ENCODE measurements around the gene SPRED3.

Gene SPRED3

DNA sequence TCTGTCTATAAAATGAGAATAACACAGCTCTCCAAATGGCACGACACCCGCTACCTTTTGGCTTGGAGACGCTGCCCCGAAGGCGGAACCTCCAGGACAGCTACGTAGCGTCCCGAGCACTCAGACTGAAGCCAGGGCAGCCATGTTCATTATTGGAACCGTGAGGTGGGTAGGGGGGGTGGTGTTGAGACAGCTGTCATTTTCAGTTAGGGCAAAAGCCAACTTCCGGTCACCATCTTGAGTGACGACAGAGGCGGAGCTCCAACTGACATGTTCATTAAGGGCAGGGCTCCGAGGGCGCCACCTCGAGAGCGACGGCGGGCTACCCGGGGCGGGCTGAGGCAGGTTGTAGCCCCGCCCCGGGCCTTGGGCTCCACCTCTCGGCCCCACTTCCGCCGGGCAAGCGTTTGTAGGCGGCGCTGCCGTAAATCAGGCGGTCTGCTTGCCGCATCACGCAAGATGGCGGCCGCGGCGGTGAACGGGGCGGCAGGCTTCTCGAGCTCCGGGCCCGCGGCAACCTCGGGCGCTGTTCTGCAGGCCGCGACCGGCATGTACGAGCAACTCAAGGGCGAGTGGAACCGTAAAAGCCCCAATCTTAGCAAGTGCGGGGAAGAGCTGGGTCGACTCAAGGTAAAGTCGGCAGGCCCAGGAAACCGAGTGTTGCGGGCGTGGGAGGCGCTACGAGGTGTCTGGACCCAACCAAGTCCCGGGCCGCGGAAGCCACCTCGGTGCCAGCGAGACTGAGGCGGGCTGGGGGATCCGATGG lies 14.0 kb upstream of the SPRED3 start, which contains the start of gene PSMD8:
TSS of gene PSMD8 (plus strand) at position 240 of the 766 bp plus-strand sequence. CDS start at position 271, 31 bp downstream.
- peak; percentile 99 for DNase-seq

DNA sequence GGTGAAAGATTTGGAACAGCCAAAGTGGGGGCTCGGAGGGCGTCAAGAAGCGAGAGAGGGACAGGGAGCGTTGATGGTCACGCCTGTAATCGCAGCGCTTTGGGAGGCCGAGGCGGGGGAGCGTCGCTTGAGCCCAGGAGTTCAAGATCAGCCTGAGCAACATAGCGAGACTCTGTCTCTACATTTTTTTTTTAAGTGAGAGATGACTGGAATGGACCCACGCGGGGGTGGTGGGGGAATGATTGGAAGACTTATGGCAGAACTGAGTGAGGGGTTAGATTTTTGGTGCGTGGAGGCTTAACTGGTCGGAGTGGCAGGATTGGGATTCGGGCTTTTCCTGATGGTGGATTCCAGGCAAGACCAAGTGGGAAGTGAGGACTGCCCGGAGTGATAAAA lies 13.4 kb upstream of the SPRED3 start:
- no peak for DNase-seq

DNA sequence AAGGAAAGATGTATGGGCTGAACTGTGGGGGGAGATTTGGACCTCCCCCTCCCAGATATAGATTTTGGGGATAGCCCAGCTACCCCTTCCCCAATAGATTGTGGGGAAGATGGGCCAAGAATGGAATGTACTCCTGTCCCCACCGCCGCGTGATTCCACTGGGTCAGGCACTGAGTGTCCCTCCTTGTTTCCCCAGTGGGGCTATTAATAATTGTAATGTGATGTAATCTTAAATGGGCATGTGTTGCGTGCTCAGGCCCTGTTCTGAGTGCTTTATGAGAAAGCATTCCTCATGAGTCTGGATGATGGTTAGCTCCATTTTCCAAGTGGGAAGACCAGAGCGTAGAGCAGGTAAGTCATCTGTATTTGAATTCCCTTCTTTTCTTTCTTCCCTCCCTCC lies 12.7 kb upstream of the SPRED3 start:
- no peak for DNase-seq

GRCh38 chr19:38376576-38376975 lies 11.9 kb upstream of the SPRED3 start:
- no peak for DNase-seq

GRCh38 chr19:38377052-38377451 lies 11.4 kb upstream of the SPRED3 start:
- no peak for DNase-seq

DNA sequence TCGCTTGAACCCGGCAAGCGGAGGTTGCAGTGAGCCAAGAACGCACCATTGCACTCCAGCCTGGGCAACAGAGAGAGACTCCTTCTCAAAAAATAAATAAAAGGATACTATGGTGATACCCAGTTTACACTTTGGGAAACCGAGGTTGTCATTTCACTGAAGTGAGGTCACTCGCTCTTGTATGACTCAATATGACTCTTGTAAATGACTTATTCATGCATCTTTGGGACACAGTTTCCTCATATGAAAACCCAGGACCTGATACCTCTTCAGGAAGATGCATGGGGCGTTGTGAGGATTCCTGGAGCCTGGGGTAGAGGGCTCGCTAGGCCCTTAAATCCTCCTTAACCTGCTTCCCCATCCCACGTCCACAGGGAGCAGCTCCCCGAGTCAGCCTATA lies 9.6 kb upstream of the SPRED3 start:
- DNase-seq, result no peak

GRCh38 chr19:38381138-38381537 lies 7.4 kb upstream of the SPRED3 start:
- DNase-seq, result no peak

DNA sequence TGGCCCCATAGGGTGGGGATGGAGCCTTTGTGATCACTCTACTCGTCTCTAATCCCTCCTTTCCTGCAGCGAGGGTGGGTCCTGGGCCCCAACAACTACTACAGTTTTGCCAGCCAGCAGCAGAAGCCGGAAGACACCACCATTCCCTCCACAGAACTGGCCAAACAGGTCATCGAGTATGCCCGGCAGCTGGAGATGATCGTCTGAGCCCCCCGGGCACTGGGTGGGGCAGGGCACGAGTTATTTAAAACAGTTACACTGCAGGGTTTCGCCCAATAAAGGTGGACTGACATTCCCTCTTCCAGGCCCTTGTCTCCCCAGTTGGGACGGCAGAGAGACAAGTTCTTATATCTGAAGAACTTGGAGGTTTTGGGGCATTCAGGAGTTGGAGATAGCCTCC lies 5.3 kb upstream of the SPRED3 start:
- no peak for DNase-seq

DNA sequence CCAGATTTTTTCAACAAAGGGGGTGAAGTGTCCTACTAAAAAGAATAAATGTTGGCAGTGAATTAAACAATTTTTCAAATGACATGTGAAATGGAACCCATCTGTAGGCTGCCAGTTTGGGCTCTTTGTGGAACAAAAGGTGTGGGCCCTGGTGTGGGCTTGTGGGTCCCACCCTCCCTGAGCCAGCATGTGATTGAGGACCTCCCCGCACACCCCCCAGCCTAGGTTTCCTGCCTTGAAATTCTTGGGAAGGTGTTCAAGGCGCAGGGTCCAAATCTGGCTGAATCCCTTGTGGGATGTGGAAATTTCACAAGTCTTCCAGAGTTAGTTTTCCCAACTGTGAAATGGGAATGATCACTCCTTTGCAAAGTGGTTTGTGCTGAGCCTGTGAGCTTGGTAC lies 4.8 kb upstream of the SPRED3 start:
- no peak for DNase-seq

DNA sequence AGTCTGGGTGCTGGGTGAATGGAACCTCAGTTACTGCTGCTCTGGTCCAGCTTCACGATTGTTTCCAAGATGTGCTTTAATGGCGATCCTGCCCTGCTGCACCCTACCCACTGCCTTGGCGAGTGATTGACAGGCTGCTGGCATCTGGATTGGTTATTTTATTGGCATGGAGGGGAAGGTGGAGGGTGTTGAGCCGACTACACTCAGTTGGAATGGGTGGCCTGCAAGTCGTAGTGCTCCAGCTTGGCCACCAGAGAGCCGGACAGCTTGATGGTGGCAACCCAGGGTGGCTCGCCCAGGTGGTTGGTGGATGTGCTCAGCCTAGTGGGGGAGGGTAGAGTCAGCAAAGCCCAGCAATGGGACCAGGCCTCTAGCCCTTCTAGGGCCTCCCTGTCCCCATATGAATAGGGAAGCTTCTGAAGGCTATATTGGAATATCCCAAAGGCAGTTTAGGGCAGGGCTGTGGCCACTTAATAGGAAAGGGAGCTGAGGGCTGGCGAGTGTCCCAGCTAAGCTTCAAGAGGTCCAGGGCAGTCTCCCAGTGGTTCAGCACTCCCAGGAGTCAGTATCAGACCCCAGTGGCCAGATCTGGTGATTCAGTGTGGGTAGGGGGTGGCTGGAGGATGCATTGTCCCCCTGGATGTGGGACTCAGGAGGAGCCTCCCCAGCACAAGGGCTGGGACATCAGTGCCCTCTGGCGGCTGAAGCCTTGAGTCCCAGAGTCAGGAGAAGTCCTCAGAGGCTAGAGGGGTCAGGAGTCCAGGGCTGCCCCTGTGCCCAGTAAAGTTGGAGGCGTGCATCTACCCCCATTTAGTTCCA lies 4.1 kb upstream of the SPRED3 start:
- no peak for DNase-seq

DNA sequence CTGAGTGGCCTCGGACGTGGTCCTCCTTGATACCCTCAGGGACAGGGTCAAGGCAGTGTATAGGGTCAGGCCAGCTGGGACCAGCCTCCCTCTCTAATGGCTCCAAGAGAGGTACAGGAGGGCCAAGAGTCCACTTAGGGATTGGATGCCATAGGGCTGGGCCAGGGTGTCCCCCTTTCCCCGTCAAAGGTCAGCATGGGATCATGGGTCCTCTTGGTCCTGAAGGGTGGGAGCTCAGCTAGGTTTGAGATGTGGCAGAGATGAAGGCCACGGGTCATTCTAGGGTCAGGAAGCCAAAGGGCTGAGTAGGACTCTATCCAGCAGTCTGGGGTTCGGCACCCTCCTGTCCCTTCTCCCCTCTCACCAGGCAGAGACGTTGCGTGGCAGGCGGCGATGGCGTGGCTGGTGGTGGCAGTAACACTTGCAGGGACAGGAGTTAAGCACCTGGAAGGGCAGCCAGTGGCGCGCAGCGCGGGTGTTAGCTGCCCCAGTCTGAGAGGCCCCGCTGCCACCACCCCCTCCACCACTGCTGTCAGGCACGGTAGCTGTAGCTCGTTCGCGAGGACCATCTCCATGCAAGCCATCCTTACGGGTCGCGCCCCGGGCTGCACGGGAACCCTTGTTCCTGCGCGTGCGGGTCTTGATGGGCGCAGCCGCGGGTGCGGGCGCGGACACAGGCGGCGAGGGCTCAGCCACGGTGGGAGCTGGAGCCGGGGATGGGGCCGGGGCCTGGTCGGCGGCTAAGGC lies 3.3 kb upstream of the SPRED3 start:
- DNase-seq, result no peak

- DNase-seq, result no peak
Observed at GRCh38 chr19:38385804-38386257, 2.7 kb upstream of the SPRED3 start.

GRCh38 chr19:38386300-38386970 lies 2.1 kb upstream of the SPRED3 start:
- DNase-seq, result no peak

DNA sequence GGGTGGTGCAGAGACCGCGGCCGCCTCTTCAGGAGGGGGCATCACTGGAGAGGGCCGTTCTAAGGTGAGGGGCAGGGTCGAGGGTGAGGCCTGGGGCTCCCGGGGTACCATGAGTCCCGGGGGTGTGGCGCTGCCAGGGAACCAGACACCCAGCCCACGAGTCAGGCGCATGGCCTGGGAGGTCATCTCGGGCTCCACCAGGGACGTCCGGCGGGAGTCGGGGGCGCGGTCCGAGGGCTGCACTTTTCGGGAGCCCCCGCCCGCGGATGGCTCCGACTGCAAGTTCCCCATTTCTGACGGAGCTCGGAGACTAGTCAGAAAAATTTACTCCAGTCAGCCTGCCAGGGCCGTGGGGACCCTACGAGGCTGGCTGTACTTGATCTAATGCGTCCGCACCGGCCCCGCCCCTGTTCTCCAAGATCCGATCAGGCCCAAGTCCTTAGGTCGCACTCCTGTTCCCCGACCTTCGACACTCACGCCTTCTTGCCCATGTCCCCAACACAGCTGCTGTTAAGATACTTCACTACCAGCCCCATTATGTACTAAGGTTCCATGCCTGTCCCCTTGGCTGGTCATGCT lies 1.4 kb upstream of the SPRED3 start:
- DNase-seq, result no peak

DNA sequence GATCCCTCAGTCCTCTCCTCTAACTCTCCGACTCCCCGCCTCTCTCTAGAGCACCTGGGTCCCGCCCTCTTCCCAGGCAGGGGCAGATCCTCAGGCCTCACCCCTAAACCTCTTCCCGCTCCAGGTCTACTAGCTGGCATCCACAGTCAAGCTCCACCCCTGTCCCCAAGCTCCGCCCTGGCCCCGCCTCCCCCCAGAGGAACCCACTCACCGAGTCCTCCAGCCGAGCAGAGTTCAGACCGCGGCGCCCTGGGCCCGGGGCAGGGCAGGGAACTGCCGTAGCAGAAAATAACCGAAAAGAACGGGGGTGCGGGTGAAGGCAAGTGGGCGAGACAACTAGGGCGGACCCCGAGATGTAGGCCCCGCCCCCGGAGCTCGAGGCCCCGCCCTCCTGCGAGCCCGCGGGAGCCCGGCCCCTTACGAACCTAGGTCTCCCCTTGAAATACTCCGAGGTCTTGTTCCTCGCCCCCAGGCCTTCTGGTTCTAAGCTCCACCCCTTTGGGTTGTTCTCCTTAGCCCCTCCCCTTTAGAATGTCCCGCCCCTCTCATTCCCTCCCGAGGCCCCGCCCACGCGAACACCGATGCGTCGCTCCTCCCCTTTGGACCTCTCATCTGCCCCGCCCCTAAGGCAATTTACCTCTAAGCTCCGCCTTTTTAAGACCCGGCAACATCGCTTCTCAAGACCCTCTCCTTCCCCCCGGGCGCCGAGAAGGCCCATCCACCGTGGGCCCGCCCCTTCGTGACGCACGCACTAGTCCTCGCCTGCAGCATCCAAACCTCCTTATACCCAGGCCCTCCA lies 748 bp upstream of the SPRED3 start, which contains the start of gene GGN:
TSS of gene GGN (minus strand) at position 485 of the 799 bp plus-strand sequence. CDS start 773 bp downstream, outside the sequence.
- peak; percentile 88 for DNase-seq

DNA sequence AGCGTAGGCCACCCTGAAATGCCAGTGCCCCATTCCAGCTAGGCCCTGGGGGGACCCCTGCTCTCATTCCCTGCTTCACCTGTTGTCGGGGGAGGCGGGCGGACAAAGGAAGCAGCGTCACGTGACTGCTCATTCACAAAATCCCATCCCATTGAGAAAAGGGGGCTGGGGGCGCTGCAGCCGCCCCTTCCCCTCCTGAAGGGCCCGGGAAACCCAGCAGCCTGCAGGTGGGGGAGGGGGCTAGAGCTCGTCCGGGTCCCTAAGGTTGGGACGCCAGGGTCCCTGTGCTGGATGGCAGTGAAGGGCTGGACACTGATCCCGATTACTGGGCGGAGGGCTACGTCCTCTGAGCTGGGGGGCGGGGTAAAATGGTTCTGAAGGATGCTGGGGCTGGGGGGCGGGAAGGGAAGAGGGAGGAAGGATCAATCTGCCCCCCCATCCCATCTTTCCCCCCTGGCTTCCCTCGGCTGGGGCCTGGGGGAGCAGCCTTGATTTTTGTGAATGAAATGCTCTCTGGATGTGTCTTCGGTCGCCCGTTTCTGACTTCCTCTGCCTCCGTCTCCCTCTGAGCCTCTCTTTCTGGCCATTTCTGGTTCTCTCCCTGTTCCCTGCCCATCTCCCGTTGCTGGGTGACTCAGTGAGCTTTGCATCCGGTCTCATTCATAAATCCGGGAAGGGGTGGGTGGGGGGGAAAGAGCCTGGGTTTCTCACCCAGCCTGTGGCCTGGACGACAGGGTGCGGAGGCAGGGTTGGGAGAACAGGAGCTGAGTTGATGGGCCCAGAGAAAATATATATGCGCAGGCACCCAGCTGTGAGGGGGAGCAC lies 816 bp downstream of the SPRED3 start:
- DNase-seq, result no peak

DNA sequence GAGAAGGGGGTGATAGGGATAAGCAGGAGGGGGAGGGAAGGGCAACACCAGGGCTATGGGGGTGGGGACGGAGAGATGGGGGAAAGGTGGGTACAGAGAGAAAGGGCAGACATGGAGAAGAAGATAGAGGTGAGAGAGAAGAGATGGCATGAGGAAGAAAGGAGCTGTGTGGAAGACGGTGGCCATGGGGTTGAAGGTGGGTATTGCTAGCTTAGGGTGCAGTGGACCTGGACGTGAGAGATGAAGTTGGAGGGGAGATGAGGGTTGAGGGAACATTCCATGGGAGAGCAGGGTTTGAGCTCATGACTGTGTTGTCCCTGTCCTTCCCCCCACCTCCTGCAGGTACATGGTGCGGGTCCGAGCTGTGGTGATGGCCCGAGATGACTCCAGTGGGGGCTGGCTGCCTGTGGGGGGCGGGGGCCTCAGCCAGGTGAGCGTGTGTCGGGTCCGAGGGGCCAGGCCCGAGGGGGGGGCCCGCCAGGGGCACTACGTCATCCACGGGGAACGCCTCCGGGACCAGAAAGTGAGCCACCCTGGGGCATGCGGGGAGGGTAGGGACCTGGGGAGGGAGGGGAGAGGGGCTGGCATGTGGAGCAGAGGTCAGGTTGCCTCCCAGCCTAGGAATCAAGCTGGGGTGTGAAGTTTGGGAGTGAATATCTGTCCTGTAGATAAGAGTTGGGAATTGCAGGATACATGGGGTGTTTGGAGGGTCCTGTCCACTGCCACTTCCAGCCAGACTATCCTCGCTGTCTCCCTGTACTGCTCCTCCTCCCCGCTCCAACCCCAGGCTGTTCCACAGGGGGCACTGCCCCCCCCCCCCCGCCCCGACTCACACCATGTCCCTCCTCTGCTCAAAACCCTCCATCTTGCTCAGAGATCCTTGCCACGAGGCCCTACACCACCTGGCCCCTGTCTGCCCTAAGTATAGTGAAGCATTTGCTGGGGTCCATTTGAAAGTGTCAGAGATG lies 1.7 kb downstream of the SPRED3 start:
- no peak for DNase-seq

DNA sequence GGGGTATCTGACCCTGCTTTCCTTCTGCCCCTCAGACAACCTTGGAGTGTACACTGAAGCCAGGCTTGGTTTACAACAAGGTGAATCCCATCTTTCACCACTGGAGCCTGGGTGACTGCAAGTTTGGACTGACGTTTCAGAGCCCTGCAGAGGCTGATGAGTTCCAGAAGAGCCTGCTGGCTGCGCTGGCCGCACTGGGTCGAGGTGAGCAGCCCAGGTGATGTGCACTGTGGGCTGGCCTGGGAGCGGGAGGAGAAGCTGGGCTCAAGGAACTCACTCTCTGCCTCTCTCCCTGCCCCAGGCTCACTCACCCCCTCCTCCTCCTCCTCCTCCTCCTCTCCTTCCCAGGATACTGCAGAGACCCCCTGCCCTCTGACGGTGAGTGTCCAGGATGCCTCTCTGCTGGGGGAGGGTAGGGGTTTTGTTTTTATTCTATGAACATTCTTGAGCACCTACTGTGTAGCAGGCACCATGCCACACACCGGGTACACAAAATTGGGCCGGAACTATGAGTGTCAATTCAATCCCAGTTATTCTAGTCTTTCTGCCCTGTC lies 3.5 kb downstream of the SPRED3 start:
- no peak for DNase-seq

All from CD4-positive, alpha-beta T cell treated with Interleukin-12 subunit alpha and Interleukin-12 subunit beta, for 1 hour (primary cell).